GM18858 (cell line): ENCODE measurements around the gene SERTAD3.
A peak's percentile ranks its signal among the peaks of the same experiment; 100 is the strongest.
"Not testable (repeated sequence)": the region's sequence is repeated elsewhere in the genome, so short reads cannot be mapped to it uniquely, and the experiment has no call there.

Experiments used
- ATAC-seq: cut with Tn5 transposase; IDR thresholded peaks from one replicate; pipeline ENCODE4 v1.9.1; 2021; ENCODE audit not compliant: unreplicated experiment

SERTAD3 gene

DNA sequence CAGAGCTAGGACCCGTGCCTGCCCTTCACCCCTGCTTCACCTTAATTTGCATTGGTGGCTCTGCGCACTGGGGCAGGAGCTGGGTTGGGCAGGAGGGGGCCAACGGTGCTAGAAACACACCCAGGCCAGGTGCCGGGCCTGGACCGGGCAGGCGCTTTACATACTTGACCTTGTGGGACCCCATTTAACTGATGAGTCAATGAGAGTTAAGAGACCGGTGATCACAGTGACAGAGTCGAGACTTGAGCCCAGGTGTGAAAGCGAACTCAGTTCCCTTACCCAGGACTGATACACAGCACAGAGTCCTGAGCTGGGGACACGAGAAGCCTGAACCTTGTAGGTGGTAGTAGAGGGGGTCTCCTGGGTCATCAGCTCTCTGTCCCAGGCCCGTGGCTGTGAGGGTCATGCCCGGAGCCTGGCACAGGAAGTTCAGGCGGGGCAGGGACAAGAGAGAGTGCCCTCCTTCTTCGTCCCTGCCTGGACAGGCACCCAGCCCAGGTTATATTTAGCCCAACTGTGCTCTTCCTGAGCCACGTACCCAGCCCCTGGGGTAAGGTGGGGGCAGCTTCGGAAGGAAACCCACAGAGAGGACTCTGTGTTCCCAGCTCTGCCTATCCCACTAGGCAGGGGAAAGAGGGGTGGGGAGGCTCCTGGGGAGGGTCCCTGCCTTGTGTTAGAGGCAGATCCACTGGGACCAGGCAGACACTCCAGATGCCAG is 32.9 kb downstream of the SERTAD3 start:
- ATAC-seq, result no peak

GRCh38 chr19:40410030-40410389 is 34.1 kb downstream of the SERTAD3 start:
- no peak for ATAC-seq

GRCh38 chr19:40408598-40408925 is 35.6 kb downstream of the SERTAD3 start:
- ATAC-seq, result not testable (repeated sequence)

DNA sequence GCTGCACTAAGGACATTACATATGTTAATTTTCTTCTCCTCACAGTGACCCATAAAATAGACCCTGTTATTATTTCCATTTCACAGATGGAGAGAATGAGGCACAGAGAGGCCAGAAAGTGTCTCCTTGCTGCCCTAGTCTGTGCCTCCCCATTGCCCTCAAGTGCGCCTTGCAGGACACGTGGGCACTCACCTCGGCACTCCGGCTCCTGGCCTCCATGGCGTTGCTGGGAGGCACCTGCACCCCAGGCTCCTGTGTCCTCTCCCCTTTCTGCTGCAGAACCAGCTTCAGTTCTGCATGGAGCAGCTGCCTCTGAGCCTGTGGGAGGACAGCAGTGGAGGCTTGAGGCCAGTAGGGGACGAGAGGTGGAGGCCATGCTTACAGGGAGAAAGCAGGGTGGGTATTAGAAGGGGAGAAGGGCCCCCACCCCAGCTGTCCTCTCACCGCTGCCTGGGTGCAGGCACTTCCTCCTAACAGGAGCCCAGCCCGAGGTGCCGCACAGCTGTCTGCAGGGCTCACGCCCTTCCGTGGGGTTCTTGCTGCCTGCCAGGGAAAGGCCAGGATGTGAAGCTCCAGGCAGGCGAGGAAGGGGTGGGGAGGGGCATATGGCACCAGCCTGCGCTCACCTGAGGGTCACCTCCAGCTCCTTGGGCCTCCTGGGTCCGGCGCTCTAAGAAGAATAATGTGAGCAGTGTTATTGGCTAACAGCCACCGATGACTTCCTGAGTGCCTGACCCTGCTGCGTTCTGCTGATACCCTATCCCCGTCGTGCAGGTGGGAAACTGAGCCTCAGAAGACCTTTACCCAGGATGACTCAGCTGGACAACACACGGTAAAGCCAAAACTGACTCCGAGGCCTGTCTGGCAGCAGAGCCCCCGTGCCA is 36.2 kb downstream of the SERTAD3 start:
- ATAC-seq, result no peak

GRCh38 chr19:40403262-40403984 is 40.7 kb downstream of the SERTAD3 start:
- ATAC-seq, result peak; percentile 23

GRCh38 chr19:40400559-40400958 is 43.6 kb downstream of the SERTAD3 start:
- no peak for ATAC-seq

- ATAC-seq, result no peak
These were observed 45.6 kb downstream of the SERTAD3 start for GRCh38 chr19:40398417-40399131.

GRCh38 chr19:40397568-40397906 is 46.6 kb downstream of the SERTAD3 start:
- no peak for ATAC-seq

GRCh38 chr19:40396886-40397567 is 47.1 kb downstream of the SERTAD3 start:
- no peak for ATAC-seq

DNA sequence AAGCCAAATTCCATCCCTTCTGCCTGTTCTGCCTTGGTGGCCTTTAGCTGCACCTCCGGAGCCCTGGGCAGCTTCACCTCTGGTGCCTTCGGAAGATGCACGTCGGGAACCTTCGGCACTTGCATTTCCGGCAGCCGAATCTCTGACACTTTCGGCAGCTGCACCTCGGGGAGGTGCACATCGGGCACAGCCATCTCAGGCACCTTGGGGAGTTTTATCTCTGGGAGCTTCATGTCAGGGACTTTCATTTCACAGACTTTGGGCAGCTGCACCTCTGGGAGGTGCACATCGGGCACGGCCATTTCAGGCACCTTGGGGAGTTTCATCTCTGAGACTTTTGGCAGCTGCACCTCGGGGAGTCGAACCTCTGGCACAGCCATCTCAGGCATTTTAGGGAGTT is 48.2 kb downstream of the SERTAD3 start:
- no peak for ATAC-seq

DNA sequence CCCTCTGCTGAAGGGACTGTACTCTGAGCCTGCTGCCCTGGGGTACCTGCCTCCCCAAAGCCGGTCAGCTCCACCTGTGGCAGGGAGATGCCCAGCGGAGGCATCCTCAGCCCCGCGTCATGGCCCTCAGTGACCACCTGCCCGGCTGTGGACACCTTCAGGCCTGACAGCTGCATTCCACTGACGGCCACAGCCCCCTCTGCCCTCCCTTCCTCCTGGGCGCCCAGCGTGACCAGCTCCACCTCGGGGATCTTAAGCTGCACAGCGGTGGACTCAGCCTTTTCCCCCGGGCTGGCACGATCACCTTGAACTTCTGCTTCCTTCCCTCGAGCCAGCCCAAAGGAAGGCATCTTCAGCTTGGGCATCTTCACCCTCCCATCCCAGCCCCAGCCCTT is 49.3 kb downstream of the SERTAD3 start:
- ATAC-seq, result no peak

DNA sequence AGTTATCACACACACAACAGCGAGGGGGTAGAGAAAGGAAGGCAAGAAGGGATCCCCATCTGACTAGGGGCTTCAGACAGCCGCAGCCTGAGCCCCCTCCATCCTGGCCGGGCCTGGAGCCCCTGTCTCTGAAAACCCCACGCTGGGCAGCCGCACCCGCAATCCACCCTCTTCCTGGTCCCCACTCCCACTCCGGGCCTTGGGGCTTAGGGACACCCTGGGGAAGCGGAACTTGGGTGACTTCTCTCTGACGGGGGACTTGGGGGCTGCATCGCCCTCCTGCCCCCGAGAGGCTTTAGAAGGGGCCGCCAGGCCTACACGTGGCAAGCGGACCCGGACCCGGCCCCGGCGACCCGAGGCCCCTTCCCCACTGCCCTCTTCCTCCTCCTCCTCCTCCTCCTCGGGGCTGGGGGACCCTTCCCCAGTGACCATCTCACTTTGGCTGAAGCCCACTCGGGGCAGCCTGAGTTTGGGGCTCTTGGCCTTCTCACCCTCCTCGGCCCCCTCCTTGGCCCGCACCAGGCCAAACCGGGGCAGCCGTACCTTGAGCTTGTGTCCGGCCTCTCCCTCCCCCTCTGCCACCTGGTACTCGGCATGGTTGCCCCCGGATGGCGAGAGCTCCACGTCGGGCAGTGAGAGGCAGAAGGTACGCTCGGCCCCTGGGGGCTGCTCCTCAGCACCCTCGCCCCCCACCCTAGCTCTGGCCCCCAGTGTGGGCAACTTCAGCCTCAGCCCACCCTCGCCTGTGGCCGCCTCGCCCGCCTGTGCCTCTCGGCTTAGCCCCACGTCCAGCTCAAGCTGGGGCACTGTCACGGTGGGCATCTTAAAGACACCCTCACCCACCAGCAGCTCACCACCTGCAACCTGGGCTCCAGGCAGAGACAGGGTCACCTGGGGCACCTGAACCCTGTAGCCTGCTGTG is 50.0 kb downstream of the SERTAD3 start:
- ATAC-seq, result no peak

GRCh38 chr19:40392894-40393517 is 51.1 kb downstream of the SERTAD3 start:
- no peak for ATAC-seq

- no peak for ATAC-seq
These were observed 52.0 kb downstream of the SERTAD3 start for GRCh38 chr19:40392123-40392522.
